ENCODE results near the gene IL34.
A peak's percentile ranks its signal among the peaks of the same experiment; 100 is the strongest.

The IL34 gene

DNA sequence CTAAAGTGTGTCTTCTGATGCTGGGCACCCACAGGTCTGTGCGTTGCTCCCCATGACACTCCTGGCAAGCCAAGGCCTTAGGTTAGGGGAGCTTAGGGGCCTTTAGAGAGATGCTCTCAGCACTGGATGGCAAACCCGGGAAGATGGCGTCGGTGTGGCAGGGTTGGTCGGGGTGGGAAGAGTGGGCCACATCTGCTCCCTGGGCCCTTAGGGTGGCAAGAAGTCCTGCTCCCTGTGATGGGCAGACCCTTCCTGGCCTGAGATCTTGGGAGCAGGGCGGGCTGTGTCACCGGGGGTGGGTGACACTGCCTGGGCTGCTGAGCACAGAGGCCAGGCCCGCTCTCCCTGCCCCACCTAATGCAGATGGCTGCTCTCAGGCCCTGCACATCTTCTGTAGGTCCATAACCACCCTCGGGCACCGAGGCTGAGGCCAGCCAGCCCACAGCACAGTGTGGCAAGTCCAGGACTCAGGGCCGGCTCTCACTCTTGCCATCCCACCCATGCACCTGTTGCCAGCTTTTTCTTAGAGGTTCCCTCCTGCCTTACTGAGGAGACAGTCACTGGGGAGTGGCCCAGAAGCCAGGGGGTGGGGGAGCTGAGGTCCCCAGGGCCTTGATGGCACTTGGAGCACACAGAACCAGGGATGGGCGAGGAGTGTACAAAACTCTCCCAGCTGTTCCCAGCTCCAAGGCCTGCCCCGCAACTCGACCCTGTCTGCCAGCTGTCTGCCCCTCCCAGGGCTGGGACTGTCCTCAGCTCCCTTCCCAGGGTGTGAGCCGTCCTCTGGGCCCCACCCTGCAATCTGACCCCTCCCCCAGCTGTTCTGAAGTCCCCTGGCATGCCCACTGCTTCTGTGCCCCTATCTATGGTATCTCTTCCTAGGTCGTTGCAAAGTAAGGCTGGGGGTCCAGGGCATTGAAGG, 43.9 kb downstream of the IL34 start:
- DNase-seq, result no peak

DNA sequence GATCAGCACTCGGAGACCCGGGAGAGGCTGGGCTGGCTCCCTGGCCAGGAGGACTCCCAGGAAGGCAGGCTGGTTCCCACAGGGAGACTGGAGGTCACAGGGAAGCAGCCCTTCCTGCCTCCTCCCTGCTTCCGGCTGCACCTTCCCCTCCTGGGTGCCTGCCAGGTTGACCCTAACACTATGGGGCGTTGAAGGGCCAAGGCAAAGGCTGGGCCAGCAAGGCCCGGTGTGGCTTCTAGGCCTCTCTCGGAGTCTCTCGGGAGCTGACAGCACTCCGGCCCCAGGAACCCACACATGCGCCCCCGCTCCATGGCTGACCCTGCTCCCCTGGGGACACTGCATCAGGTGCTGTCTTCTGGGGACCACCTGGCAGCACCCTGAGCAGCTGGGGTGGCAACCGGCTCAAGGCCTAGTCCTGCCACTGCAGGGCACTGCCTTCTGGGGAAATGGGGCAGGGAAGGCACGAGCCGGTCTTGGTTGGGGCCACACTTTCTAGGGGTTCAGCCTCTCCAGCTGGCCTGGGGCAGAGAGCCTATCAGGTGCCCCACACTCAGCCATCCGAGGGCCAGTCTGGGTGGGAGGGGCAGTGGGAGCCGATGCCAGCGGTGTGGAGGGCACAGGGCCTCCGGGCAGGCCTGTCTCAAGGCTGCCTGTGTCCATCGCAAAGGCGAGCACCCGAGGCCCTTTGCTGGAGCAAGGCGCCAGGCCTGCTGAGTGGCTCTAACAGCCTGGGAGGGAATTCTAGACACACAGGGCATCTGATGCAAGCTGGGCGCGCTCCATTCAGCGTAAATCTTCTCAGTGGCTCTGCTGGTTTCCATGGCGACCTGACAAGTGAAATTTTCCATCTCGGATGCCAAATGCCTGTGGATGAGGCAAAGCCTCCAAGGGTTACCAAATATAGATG, 45.1 kb downstream of the IL34 start:
- no peak for DNase-seq

DNA sequence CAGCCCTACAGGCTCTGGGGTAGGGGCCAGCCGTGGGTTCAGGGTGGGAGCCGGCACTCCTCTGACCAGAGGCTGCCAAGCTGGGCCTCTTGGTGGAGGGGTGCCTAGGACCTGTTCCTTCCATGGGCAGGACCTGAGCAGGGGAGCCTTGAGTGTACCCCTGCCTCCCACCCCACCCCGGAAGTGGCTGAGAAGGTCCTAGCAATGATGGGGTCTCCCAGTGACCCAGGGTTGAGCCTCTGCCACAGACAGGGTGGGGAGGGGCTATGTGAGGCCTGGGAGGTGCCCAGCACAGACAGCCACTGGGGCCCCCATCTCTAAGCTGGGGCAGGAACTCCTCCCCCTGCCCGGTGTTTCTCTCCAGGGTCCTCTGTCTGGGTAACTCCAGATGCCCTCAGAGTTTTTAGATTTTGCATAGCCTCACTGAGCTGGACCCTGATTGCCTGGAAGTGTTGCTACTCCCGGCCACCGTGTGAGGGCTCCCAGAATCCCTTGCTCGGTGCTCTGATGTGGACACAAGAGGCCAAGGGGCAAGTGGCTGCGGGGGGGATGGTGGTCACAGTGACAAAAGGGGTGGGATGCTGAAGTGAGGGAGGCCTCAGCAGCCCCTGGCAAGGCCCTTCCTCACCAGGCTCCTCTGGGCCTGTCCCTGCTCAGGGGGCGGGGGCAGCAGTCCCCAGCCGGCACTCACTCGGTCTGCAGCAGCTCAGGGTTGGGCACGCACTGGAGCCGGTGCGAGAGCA, 45.9 kb downstream of the IL34 start:
- no peak for DNase-seq

DNA sequence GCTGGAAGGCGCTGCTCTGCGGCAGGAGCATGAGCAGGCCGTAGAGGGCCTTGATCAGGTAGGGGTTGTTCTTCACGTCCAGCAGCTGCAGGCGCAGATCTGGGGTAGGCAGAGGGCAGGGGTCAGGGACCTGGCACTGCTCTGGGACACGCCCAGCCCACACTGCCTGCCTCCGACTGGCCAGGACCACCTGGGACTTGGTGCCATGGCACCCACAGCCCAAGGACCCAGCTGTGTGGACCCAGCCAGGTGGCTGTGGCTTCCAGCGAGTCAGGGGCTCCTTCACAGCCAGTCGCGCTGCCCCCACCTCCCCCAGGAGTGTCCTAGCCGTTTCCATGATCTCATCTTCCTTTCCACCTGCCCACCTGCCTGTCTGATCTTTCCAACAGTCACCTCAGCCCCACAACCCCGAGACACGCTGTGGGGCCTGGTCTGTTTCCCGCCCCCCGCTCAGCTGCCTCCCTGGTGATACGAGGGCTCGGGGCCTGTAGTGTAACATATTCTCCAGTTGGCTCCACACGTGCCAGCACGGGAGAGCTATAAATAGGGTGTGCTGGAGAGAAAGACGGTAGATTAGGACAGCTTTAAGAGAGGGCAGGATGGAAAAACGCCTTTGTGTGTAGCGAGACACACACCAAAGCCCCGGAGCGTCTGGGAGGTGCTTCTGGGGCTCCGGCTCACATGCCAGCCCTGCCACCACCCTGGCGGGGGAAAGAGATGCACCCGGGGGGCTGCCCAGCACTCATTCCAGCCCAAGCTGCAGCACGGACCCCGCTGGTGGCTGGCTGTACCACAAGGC, 46.7 kb downstream of the IL34 start:
- no peak for DNase-seq

DNA sequence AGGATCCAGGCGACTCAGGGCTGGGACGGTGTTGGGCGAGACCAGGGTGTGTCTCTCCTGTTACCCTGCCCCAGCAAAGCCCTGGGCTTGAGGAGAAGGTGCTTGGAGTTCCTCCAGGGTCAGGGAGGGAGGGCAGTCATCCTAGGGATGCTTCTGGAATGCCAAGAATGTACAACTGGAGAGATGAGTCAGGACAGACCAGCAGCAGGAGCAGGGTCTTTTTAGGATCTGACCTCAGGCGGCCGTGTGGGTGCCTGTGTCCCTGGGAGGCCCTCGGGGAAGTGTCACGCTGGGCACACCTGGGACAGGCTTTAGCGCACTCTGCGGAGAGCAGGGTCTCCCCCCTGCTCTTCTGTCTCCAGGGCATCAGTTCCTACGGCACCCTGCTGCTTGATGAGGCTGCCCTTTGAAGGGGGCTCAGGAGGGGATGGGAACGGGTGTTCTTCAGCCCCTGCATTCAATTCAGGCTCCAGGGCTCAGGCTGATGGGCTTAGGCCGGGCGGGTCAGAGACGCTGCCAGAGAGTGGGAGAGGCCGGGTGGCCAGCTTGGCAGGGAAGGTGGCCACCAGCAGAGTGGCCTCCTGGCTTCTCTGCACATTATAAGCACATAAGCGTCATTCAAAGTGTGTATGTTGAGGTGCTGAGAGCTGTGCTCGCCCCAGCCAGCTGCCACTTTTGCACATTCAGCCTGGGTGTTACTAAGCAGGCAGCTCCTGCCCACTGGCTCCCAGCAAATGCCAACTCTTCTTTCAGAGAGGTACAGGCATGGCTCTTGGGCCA, 47.9 kb downstream of the IL34 start:
- DNase-seq, result no peak

DNA sequence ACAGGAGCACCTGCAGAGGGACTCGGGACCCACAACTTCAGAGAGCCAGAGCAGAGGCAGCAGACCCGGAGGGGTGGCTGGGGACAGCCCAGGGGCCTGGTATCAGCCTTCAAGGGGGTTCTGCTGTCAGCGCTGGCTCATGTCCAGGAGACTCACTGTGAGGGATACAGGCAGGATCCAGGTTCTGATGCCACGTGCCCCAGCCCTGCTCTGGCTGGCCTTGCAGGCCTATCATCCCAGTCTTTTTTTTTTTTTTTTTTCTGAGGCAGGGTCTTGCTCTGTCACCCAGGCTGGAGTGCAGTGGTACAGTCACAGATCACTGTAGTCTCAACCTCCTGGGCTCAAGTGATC, 48.5 kb downstream of the IL34 start:
- no peak for DNase-seq

DNA sequence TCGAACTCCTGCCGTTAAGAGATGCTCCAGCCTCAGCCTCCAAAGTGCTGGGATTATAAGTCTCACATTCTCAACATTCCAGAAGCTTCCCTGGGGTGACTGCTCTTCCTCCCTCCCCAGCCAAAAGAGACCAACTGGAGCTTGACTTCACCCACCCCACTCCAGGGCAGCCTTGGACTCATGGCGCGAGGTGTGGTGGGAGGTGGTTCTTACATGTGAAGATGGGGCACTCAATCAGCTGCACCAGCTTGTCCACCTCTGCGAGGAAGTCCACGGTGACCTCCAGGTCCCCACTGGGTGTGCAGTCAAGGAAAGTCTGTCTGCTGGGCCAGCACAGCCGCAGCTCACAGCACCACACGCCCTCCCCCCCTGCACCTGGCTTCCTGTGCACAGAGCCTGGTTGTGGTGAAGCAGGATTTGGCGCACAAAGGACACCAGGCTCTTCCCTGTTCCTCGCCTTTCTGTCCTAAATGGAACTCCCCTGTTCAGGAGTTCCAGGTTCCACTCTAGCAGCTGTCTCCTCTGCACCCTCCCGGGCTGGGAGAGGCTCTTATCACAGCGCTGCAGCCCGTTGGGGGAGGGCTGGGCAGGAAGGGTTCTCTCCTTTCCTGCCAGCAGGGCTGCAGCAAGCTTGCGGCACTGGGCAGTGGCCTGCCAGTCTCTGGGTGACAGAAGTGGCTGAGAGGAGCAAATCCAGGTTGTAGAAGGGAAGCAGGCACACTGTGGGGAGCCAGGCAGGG, 49.1 kb downstream of the IL34 start:
- DNase-seq, result peak; percentile 97

DNA sequence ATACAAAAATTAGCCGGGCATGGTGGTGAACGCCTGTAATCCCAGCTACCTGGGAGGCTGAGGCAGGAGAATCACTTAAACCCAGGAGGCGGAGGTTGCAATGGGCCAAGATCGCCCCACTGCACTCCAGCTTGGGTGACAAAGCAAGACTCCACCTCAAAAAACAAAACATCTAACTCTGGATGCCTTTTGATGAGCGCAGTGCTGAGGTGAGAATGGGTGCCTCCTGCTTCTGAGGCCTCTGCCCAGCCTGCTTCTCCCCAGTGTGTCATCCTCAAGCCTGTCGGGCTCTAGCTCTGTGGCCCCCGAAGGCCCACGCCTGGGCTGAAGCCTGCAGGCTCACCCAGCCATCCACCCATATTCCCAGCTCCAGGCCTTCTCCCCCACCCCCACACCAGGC, 50.0 kb downstream of the IL34 start:
- DNase-seq, result no peak

DNA sequence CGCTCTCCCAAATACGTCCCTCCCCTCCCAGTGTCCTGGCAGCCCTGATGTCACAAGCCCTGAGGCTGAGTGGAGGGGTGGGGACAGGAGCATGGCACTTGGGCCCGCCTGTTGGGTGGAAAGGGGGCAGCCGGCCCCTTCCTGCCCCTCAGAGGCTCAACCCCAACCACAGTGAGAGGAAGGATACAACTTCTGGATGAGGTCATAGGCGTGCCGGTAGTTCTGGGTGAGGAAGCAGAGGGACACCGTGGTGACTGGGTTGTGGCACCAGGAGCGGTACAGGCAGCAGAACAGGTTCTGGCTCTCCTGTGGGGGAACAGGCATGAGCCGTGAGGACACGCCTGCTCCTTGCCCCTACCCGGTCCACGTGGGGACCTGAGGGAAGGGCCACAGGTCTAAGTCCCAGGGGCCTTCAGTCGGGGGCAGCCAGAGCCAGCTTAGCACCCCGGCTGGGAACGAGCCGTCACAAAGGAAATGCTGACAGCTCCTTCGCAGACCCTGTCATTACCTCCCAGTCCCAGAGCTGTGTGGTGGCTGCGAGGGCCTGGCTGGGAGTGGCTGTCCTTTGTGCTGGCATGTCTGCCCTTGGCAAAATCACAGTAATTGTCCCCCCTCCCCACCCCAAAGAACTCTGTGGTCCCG, 50.7 kb downstream of the IL34 start:
- peak; percentile 92 for DNase-seq

DNA sequence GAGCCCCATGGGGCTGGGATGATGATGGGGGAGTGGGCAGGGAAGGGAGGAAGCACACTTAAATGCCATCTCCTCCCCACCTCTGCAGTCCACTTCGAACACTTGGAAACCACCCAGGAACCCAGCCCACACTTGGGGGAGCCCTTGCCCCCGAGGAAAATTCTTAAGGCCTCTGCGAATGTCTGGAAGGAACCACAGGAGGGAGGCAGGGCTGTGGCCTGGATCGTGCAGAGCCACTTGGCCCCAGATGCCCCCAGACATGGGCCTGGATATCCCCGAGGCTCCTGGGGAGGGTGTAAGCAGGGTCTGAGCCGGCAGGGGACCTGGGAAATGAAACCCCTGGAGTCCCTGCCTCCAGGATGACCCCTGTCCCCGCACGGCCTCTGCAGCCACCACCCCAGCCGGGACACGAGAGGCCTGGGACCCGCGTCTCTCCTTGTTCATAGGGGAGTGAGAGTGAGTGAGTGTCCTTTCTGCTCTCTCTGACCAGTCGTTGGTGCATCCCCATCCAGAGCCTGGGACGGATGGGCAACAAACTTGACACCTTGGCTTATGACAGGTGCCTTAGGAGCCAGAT, 51.3 kb downstream of the IL34 start:
- no peak for DNase-seq

DNA sequence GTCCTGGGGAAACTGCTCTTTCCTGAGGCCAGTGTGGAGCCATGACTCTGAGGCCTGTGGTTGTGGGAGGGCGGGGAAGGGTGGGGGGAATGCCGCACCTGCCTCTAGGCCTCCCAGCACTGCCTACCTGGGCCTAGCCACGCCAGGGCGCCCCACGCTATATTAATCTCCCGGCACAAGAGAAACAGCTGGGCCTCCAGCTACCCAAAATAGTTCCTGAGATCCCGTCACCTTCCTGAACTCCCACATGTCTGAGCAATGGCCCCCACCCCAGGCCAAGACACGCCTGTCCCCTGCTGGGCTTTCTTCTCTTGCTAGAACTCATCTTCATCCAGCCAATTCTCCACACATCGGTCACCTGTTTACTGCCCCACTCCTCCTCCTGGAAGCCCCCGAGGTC, 52.5 kb downstream of the IL34 start:
- DNase-seq, result no peak

DNA sequence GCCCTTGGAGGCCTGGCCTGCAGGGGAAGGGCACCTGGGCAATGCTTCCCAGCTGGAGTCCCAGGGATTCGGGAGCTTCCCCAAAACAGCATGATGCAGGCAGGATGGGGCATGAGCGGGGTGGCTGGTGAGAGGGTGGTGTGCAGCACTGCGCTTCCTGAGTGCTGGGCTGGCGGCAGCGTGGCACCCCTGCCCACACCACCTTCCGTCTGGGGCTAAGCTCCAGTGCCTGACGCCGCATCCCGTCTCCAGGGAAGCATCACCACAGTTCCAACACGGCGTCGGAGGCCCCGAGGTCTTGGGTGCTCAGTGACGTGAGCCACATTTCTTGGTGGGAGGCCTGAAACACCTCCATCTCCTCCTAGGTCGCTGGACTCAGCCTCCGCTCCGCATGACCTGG, 53.3 kb downstream of the IL34 start:
- DNase-seq, result no peak

DNA sequence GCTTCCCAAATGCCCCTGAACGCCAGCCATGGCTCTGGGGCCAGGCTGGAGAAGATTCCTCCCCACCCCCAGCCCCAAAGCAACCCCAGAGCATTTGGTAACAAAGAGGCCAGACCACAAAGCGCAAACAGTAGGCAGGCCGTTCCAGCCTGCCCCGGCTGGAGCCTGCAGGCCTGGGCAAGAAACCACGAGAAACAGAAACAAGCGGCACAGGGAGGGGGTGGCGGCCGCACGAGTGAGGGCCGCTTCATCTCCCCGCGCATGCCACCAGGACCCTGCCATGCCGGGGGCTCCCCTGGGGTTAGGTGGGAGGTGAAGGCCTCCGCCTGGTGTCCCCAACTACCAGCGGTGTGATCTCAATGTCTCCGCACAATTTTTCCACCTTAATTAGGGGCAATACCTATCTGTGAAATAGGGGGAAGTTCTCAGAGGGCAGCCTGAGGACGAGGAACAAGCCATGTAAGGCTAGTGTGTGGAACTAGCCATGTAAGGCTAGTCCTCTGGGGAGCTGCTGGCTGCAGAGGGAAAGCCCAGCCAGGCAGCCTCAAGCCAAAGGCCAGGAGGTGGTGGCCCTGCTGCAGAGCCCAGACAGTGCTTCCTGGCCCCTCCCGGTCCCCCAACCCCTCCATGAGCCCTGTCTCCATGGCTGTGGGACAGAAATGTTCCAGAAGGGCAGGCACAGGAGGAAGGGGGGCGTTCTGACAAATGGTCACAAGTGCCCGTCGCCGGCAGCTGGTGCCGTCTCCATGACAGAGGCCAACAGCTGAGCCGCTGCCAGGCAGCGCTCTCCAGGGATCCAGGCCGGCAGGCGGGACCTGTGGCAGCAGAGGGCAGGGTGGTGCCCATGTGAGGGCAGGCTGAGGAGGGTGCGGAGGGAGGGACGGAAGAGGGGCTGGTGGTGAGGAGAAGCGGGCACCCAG, 54.0 kb downstream of the IL34 start:
- peak; percentile 76 for DNase-seq

DNA sequence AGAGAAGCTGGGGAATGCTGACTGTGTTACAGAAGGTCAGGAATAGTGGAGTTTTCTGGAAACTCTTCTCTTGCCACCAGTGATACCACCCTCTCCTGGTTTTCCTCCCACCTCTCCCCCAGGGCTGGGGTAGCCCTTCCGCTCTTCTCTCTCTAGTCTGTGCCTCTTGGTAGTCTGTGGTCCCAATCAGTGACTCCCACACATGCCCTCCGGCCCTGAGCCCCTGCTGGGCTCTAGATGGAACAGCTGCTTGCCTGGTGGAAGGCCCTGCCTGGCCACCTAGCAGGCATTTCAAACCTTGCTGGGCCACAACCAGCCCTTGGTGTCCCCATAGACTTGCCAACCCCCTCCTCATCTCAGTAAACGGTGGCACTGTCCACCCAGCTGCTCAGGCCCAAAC, 54.7 kb downstream of the IL34 start:
- peak; percentile 49 for DNase-seq

DNA sequence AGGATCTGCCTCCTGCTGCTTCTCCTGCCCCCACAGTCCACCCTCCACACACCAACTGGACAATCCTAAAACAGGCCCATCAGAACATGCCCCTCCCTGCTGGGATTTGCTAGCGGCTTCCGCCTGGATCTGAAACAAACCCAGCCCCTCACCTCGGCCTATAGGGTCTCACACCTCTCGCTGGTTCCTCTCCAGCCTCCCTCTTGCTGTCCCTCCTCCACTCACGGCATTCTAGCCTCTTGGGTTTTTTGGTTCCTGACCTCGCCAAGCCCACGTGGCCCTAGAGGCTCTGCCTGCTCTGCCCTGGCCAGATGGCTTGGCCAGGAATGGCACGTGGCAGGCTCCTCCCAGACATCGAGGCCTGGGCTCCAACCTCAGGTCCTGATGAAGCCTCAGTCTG, 55.2 kb downstream of the IL34 start:
- DNase-seq, result no peak

DNA sequence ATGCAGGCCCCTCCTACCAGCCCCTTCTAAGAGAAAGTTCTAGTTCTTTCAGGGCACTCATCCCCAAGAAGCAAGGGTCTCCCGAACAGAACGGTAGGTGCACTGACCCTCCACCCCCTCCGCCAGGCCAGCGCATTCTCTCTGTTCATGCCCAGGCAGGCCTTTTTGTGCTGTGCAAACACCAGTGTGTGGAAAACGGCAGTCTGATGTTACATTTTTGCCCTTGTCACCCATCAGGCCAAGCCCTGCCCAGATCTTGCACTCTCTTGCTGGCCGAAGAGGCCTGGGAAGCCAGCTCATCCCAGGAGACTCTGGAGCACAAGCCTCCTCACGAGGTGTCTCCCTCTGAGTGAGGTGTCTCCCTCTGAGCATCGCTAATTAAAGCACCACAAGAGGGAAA, 55.6 kb downstream of the IL34 start:
- DNase-seq, result no peak

DNA sequence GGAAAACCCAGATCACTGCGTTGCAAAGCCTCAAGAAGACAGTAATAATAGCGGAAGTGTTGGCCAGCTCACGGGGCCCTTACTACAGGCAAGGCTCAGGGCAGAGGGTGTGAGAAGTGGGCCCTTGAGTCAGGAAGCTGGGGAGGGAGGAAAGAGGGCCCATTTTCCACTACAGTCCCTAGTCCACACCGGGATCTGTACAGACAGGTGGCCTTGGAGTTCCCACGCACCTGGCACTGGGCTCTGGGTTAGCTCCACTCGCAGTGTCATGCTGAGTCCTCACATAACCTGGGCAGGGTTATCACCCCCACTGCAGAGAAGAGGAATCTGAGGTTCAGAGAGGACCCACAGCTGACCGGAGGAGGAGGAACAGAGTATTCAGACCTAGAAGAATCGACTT, 56.3 kb downstream of the IL34 start:
- DNase-seq, result no peak

DNA sequence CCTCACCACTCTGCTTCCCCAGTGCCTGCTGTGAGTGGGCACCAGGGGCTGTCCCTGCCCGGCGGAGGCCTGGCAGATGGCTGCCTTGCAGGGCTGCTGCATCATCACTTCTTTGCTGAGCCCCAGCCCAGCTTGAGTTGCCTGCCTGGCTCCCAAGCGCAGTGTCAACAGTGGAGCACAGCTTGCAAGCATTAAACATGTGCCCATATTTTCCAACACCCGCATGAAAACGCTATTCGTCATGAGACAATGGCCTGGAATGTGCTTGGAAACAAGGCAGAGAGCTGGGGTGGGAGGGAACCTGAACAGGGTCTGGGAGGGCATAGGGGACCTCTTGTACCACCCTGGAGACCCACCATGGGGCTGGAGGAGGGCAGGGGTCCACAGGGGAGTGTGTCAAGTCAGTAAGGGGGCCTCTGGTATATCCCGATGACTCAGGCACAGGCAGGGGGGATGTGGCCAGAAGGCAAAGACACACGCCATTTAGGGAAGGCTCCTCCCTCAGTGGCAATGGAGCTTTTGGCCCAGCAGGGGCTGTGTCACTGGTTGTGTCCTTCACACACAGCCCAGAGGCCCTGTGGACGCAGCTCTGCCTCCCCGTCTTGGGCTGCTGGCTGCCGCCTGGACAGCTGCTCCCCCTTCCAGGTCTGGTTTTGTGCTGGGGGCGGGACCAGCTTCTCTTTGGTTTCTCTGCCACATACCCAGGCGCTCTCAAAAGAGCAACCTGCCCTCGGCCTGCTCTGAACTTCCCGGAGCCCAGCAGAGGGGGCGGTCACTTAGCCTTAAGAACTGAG, 56.9 kb downstream of the IL34 start:
- DNase-seq, result no peak
